ENCODE data around the gene FAM171A1.
"Not testable (repeated sequence)": the region's sequence is repeated elsewhere in the genome, so short reads cannot be mapped to it uniquely, and the experiment has no call there.

FAM171A1 gene

GRCh38 chr10:15238555-15239335 lies 132.3 kb downstream of the FAM171A1 start:
- no peak for DNase-seq

- DNase-seq: no peak
Measured at GRCh38 chr10:15237351-15237750, 133.7 kb downstream of the FAM171A1 start.

GRCh38 chr10:15236340-15236739 lies 134.7 kb downstream of the FAM171A1 start:
- DNase-seq: no peak

GRCh38 chr10:15232279-15232678 lies 138.8 kb downstream of the FAM171A1 start:
- DNase-seq: no peak

GRCh38 chr10:15231426-15231825 lies 139.7 kb downstream of the FAM171A1 start:
- no peak for DNase-seq

- DNase-seq: no peak
Measured at GRCh38 chr10:15230257-15230656, 140.8 kb downstream of the FAM171A1 start.

- no peak for DNase-seq
Measured at GRCh38 chr10:15229268-15229667, 141.8 kb downstream of the FAM171A1 start.

- no peak for DNase-seq
Measured at GRCh38 chr10:15228426-15228825, 142.7 kb downstream of the FAM171A1 start.

GRCh38 chr10:15227611-15228372 lies 143.3 kb downstream of the FAM171A1 start:
- DNase-seq: no peak

GRCh38 chr10:15225511-15225910 lies 145.6 kb downstream of the FAM171A1 start:
- DNase-seq: no peak

- no peak for DNase-seq
Measured at GRCh38 chr10:15224948-15225347, 146.1 kb downstream of the FAM171A1 start.

GRCh38 chr10:15223174-15223573 lies 147.9 kb downstream of the FAM171A1 start:
- DNase-seq: no peak

GRCh38 chr10:15222511-15222910 lies 148.6 kb downstream of the FAM171A1 start:
- DNase-seq: no peak

GRCh38 chr10:15220445-15220844 lies 150.6 kb downstream of the FAM171A1 start:
- DNase-seq: no peak

- no peak for DNase-seq
Measured at GRCh38 chr10:15216700-15217099, 154.4 kb downstream of the FAM171A1 start.

GRCh38 chr10:15214237-15214636 lies 156.9 kb downstream of the FAM171A1 start:
- DNase-seq: no peak

- no peak for DNase-seq
Measured at GRCh38 chr10:15213461-15213861, 157.6 kb downstream of the FAM171A1 start.

- DNase-seq: no peak
Measured at GRCh38 chr10:15211464-15211979, 159.6 kb downstream of the FAM171A1 start.

GRCh38 chr10:15210521-15210920 lies 160.6 kb downstream of the FAM171A1 start:
- DNase-seq: no peak

GRCh38 chr10:15209827-15210509 lies 161.1 kb downstream of the FAM171A1 start:
- peak; percentile 66 for DNase-seq

- DNase-seq: no peak
Measured at GRCh38 chr10:15208221-15208620, 162.9 kb downstream of the FAM171A1 start.

GRCh38 chr10:15207410-15207809 lies 163.7 kb downstream of the FAM171A1 start:
- not testable (repeated sequence) for DNase-seq

- DNase-seq: no peak
Measured at GRCh38 chr10:15202639-15203038, 168.4 kb downstream of the FAM171A1 start.
